BJ (cell line): ENCODE data around the gene RCAN2. TPM values are rescaled to one million over a fixed set of nuclear protein-coding genes. Genes with fewer than 3 reads are reported as not detected.

Experiments
- CTCF ChIA-PET: fragments of 350-600 bp; formaldehyde crosslinking; extraction: SDS; loops from one replicate; lab custom pipeline; 2021; ENCODE audit warnings: antibody characterized with exemption, inconsistent platforms; lab: Yijun Ruan, JAX
- POLR2A ChIA-PET: fragments of 300-600 bp; sonication (Branson Sonifier 250); formaldehyde crosslinking; extraction: SDS; loops from one replicate; lab custom pipeline; 2021; ENCODE audit warnings: antibody characterized with exemption; lab: Charles Lee
- DNase-seq: peaks from one replicate; pipeline ENCODE4 v3.0.0-alpha.2; 2011; ENCODE audit warnings: low read depth
- H3K27me3 ChIP-seq: 2 replicates; pipeline ENCODE4 v1.6.0; 2011; ENCODE audit warnings: low read length; ENCODE audit not compliant: control insufficient read depth, insufficient read depth
- H3K36me3 ChIP-seq: 2 replicates; pipeline ENCODE4 v1.5.1; 2011; ENCODE audit warnings: low read length; ENCODE audit not compliant: control insufficient read depth, insufficient read depth
- H3K4me3 ChIP-seq: 2 replicates; pipeline ENCODE4 v1.5.1; 2011; ENCODE audit warnings: low read depth, mild to moderate bottlenecking, control low read depth, low read length
- CTCF ChIP-seq: IDR thresholded peaks from 2 replicates; pipeline ENCODE4 v1.5.1; 2011; ENCODE audit warnings: low read depth, mild to moderate bottlenecking, control low read depth, inconsistent platforms, low read length, moderate library complexity; ENCODE audit not compliant: insufficient read depth
- polyA plus RNA-seq: library from polyadenylated mRNA; depleted of rRNA; stranded (reverse); fragments of >200 nt; gene quantifications from 2 replicates; pipeline ENCODE4 v1.2.3, GENCODE V29; 2011

Gene RCAN2
- polyA plus RNA-seq, 1 experiment: 5.9 TPM

GRCh38 chr6:46468403-46469010 is 22.7 kb downstream of the RCAN2 start:
- Histone ChIP-seq H3K4me3 (no peak overlapping the region), H3K27me3 (no peaks in the 10 kb centered on the region), H3K36me3 (no peaks in the 10 kb centered on the region)
- POLR2A ChIA-PET: no interaction called here
- DNase-seq: no peak
- CTCF ChIA-PET: interaction anchor here (0.9 to 3.6 kb wide), 5 partner anchors 9 to 23 kb away, joined by 3 to 10 read pairs (median 4); partner anchors contain the start of gene RCAN2
- no peak for TF ChIP-seq CTCF

- Histone ChIP-seq H3K27me3 (no peaks in the 10 kb centered on the region), H3K4me3 (no peak overlapping the region), H3K36me3 (no peaks in the 10 kb centered on the region)
- TF ChIP-seq CTCF: no peak
- CTCF ChIA-PET: interaction anchor here (1.3 to 3.6 kb wide), 4 partner anchors 10 to 25 kb away, joined by 3 to 10 read pairs (median 4); partner anchors contain the start of gene RCAN2
- no peak for DNase-seq
- POLR2A ChIA-PET: no interaction called here
Measured at GRCh38 chr6:46466570-46466969, 24.7 kb downstream of the RCAN2 start.

- H3K36me3 ChIP-seq: no peaks in the 10 kb centered on the region
- ChIA-PET POLR2A (no interaction called here), CTCF (interaction anchor here (1.3 to 3.6 kb wide), 3 partner anchors 11 to 26 kb away, joined by 3 to 10 read pairs (median 4); partner anchors contain the start of gene RCAN2)
- DNase-seq: no peak
- H3K4me3 ChIP-seq: no peak overlapping the region
- no peak for TF ChIP-seq CTCF
- no peaks in the 10 kb centered on the region for H3K27me3 ChIP-seq
Measured at GRCh38 chr6:46465294-46466165, 25.7 kb downstream of the RCAN2 start.

- POLR2A ChIA-PET: no interaction called here
- no peaks in the 10 kb centered on the region for H3K27me3 ChIP-seq
- H3K36me3 ChIP-seq: no peaks in the 10 kb centered on the region
- no peak for TF ChIP-seq CTCF
- CTCF ChIA-PET: interaction anchor here (0.6 to 1.1 kb wide), 2 partner anchors 35 to 682 kb away, joined by 3 read pairs; partner anchors contain the start of gene RCAN2
- no peak overlapping the region for H3K4me3 ChIP-seq
- no peak for DNase-seq
Measured at GRCh38 chr6:46456297-46456696, 35.0 kb downstream of the RCAN2 start.

- CTCF ChIA-PET: no interaction called here
- POLR2A ChIA-PET: no interaction called here
- H3K4me3 ChIP-seq: no peak overlapping the region
- H3K27me3 ChIP-seq: no peaks in the 10 kb centered on the region
- no peaks in the 10 kb centered on the region for H3K36me3 ChIP-seq
- TF ChIP-seq CTCF: no peak
- no peak for DNase-seq
Measured at GRCh38 chr6:46454691-46455090, 36.6 kb downstream of the RCAN2 start.
